Measurements from ENCODE around the gene SMTN. TPM values are rescaled to one million over a fixed set of nuclear protein-coding genes. Genes with fewer than 3 reads are reported as not detected.

Gene SMTN
- total RNA-seq, 6 donors from 2014 or later: 26.1 to 104 (median 47.3) TPM

- Histone ChIP-seq H3K9me3 (no peaks in the 10 kb centered on the region), H3K27ac (no peak overlapping the region), H3K4me1 (peaks cover 6 to 16% (median 10%) of the 10 kb centered on the region in 4 donors), H3K27me3 (no peaks in the 10 kb centered on the region), H3K4me3 (no peak overlapping the region), H3K36me3 (no peaks in the 10 kb centered on the region)
- no peak for ATAC-seq (ENCODE audit: low FRiP score in 2 of 2)
- no peak for TF ChIP-seq POLR2AphosphoS5 (IDR thresholded peaks at IDR 0.05)
- no peak for TF ChIP-seq POLR2A (IDR thresholded peaks at IDR 0.05)
- TF ChIP-seq CTCF (IDR thresholded peaks at IDR 0.05): no peak
- TF ChIP-seq EP300 (IDR thresholded peaks at IDR 0.05): no peak
- no peak for DNase-seq
- WGBS, 2 donors: 98 to 99% methylated on average over 4 of the region's 4 CpGs
These were observed 40.3 kb downstream of the SMTN start for GRCh38 chr22:31121403-31121802.

- no peaks in the 10 kb centered on the region for H3K9me3 ChIP-seq
- DNase-seq (no peak), ATAC-seq (ENCODE audit: low FRiP score in 2 of 2) (no peak)
- TF ChIP-seq POLR2AphosphoS5 (IDR thresholded peaks at IDR 0.05) (no peak), EP300 (IDR thresholded peaks at IDR 0.05) (no peak), POLR2A (IDR thresholded peaks at IDR 0.05) (no peak), CTCF (IDR thresholded peaks at IDR 0.05) (no peak)
- 66 to 83% methylated on average over 2 of the region's 2 CpGs for WGBS, 2 donors
- no peaks in the 10 kb centered on the region for H3K27me3 ChIP-seq
- peak overlapping the region in 2 of 4 donors; percentile 63 to 66 for H3K27ac ChIP-seq
- H3K4me3 ChIP-seq: no peak overlapping the region
- no peaks in the 10 kb centered on the region for H3K36me3 ChIP-seq
- peaks cover 6 to 16% (median 11%) of the 10 kb centered on the region in 4 donors for H3K4me1 ChIP-seq
These were observed 41.0 kb downstream of the SMTN start for GRCh38 chr22:31122196-31122531.

GRCh38 chr22:31122532-31123291, 41.6 kb downstream of the SMTN start, which contains the start of gene INPP5J:
INPP5J (plus strand) TSS chr22:31122966; CDS start chr22:31123015, 49 bp downstream.
- Histone ChIP-seq H3K4me3 (peak within 1 kb of the TSS in 3 of 4 donors; percentile 43 to 51 (median 48)), H3K36me3 (no peaks in the 10 kb centered on the region), H3K27ac (peak within 1 kb of the TSS in 3 of 4 donors; percentile 44 to 66 (median 63)), H3K4me1 (peaks cover 6 to 16% (median 13%) of the 10 kb centered on the region in 4 donors), H3K27me3 (no peaks in the 10 kb centered on the region), H3K9me3 (no peaks in the 10 kb centered on the region)
- ATAC-seq (ENCODE audit: low FRiP score in 2 of 2) (peak; percentile 41 to 62), DNase-seq (peak; percentile 65 to 69)
- WGBS, 2 donors: 36 to 41% methylated on average over 3 to 9 of the region's 10 CpGs
- TF ChIP-seq EP300 (IDR thresholded peaks at IDR 0.05) (no peak), CTCF (IDR thresholded peaks at IDR 0.05) (no peak), POLR2AphosphoS5 (IDR thresholded peaks at IDR 0.05) (peak in 1 of 2 donors; percentile 30), POLR2A (IDR thresholded peaks at IDR 0.05) (peak in 1 of 4 donors; percentile 48)

GRCh38 chr22:31123292-31123602, 42.1 kb downstream of the SMTN start:
- no peaks in the 10 kb centered on the region for H3K9me3 ChIP-seq
- no peaks in the 10 kb centered on the region for H3K27me3 ChIP-seq
- peak overlapping the region in 1 of 4 donors; percentile 66 for H3K27ac ChIP-seq
- TF ChIP-seq EP300 (IDR thresholded peaks at IDR 0.05): no peak
- TF ChIP-seq CTCF (IDR thresholded peaks at IDR 0.05): no peak
- TF ChIP-seq POLR2A (IDR thresholded peaks at IDR 0.05): no peak
- no peak for TF ChIP-seq POLR2AphosphoS5 (IDR thresholded peaks at IDR 0.05)
- peak overlapping the region in 3 of 4 donors; percentile 43 to 51 (median 48) for H3K4me3 ChIP-seq
- 76 to 77% methylated on average over 3 to 4 of the region's 4 CpGs for WGBS, 2 donors
- no peaks in the 10 kb centered on the region for H3K36me3 ChIP-seq
- H3K4me1 ChIP-seq: peaks cover 6 to 16% (median 13%) of the 10 kb centered on the region in 4 donors
- ATAC-seq (ENCODE audit: low FRiP score in 2 of 2) (no peak), DNase-seq (no peak)

GRCh38 chr22:31124290-31124689, 43.2 kb downstream of the SMTN start:
- Histone ChIP-seq H3K36me3 (no peaks in the 10 kb centered on the region), H3K9me3 (no peaks in the 10 kb centered on the region), H3K27ac (no peak overlapping the region), H3K4me3 (no peak overlapping the region), H3K4me1 (peaks cover 6 to 16% (median 13%) of the 10 kb centered on the region in 4 donors), H3K27me3 (no peaks in the 10 kb centered on the region)
- DNase-seq (no peak), ATAC-seq (ENCODE audit: low FRiP score in 2 of 2) (no peak)
- TF ChIP-seq CTCF (IDR thresholded peaks at IDR 0.05) (no peak), EP300 (IDR thresholded peaks at IDR 0.05) (no peak), POLR2A (IDR thresholded peaks at IDR 0.05) (no peak), POLR2AphosphoS5 (IDR thresholded peaks at IDR 0.05) (no peak)
- WGBS, 2 donors: 59 to 84% methylated on average over 3 of the region's 3 CpGs

Measured in upper lobe of left lung (tissue), 6 donors.